ENCODE data around the gene KRT38. TPM values are rescaled to one million over a fixed set of nuclear protein-coding genes. Genes with fewer than 3 reads are reported as not detected.

KRT38 gene
- total RNA-seq, 1 experiment from 2014 or later: not detected

- no TSS peak for BruUV-seq (replicated peaks)
- Mint-ChIP-seq H3K4me1 (ENCODE audit: low read depth, unreplicated experiment) (peaks cover 11% of the 10 kb centered on the region), H3K9me3 (ENCODE audit: unreplicated experiment) (no peaks in the 10 kb centered on the region), H3K36me3 (ENCODE audit: insufficient read depth, unreplicated experiment) (no peaks in the 10 kb centered on the region), H3K4me3 (ENCODE audit: unreplicated experiment) (no peak overlapping the region), H3K27me3 (ENCODE audit: insufficient read depth, unreplicated experiment) (no peaks in the 10 kb centered on the region), H3K27ac (ENCODE audit: unreplicated experiment) (no peak overlapping the region)
- POLR2A ChIA-PET: no interaction called here
- no peaks in the 10 kb centered on the region for H3K36me3 ChIP-seq (ENCODE audit: control insufficient read depth, insufficient read depth, low read length)
- no peak for DNase-seq
- no peaks in the 10 kb centered on the region for H3K27me3 ChIP-seq (replicated peaks; ENCODE audit: control insufficient read depth, insufficient read depth, low read length)
- H3K4me3 ChIP-seq (ENCODE audit: low read depth, low read length): no peak overlapping the region
- TF ChIP-seq CTCF (IDR thresholded peaks at IDR 0.05; ENCODE audit: insufficient read depth in 1 of 2, low read depth in 1 of 2, low read length in 1 of 2, severe bottlenecking in 1 of 2, unreplicated experiment in 1 of 2): no peak
- intact Hi-C loops (cut with micrococcal nuclease; ENCODE audit: unreplicated experiment): no loop called here
- CTCF ChIA-PET: no interaction called here
- peaks cover 16% of the 10 kb centered on the region for H3K4me1 ChIP-seq
- no peaks in the 10 kb centered on the region for H3K9me3 ChIP-seq
Observed at GRCh38 chr17:41486316-41486715, 45.5 kb upstream of the KRT38 start.

DNA sequence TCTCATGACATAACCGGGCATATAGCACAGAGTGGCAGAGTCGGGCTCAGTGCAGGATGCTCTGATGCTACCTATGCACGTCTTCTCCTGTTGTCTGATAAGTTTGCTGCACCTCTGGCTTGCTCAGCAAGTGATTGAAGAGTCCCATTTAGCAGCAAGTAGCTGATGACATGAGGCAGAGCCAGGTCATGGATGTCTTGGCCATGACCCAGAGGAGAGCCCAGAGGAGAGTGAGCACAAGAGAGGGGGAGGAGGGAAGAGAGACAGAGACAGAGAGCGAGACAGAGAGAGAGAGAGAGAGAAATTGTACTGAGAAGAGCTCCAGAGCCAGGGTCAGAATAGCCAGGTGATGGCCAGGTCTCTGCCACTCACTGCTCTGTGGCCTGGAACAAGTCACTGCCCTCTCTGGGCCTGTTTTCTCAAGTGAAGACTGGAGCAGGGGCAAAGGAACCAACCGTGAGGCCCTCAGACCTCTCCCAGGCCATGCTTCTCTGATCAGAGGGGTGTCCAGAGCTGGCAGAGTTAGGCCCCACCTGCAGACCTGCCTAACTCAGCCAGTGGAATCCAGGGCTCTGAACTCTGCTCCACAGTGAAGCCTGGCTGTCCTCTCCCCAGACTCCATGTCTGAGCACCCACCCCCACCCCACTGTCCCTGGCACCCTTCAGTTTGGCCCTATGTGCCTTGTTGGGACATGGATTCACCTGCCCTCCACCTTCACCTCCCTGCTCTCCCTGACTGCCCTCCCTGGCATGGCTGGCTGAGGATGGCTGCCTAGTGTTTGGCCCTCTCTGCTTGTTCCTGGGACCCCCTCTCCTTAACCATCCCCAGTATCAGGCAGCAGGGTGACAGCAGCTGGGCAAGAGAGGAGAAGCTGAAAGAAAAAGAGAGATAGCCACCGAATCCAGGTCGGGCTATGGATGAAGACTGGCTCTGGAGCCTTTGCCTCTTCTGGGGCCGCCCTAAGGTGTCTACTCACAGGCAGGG lies 44.4 kb upstream of the KRT38 start:
- no peak overlapping the region for H3K4me3 ChIP-seq (ENCODE audit: low read depth, low read length)
- intact Hi-C loops (cut with micrococcal nuclease; ENCODE audit: unreplicated experiment): loop anchor here (5.0 kb wide), 1 partner anchor 68 kb away; no protein-coding TSS in a partner anchor
- Mint-ChIP-seq H3K4me1 (ENCODE audit: low read depth, unreplicated experiment) (peaks cover 11% of the 10 kb centered on the region), H3K4me3 (ENCODE audit: unreplicated experiment) (no peak overlapping the region), H3K27ac (ENCODE audit: unreplicated experiment) (no peak overlapping the region), H3K27me3 (ENCODE audit: insufficient read depth, unreplicated experiment) (no peaks in the 10 kb centered on the region), H3K9me3 (ENCODE audit: unreplicated experiment) (no peaks in the 10 kb centered on the region), H3K36me3 (ENCODE audit: insufficient read depth, unreplicated experiment) (no peaks in the 10 kb centered on the region)
- POLR2A ChIA-PET: no interaction called here
- H3K27me3 ChIP-seq (replicated peaks; ENCODE audit: control insufficient read depth, insufficient read depth, low read length): no peaks in the 10 kb centered on the region
- peaks cover 16% of the 10 kb centered on the region for H3K4me1 ChIP-seq
- no peaks in the 10 kb centered on the region for H3K36me3 ChIP-seq (ENCODE audit: control insufficient read depth, insufficient read depth, low read length)
- no peak for TF ChIP-seq CTCF (IDR thresholded peaks at IDR 0.05; ENCODE audit: insufficient read depth in 1 of 2, low read depth in 1 of 2, low read length in 1 of 2, severe bottlenecking in 1 of 2, unreplicated experiment in 1 of 2)
- no peak for DNase-seq
- no peaks in the 10 kb centered on the region for H3K9me3 ChIP-seq
- BruUV-seq (replicated peaks): no TSS peak
- CTCF ChIA-PET: interaction anchor here (0.6 to 1.5 kb wide), 2 partner anchors 64 to 163 kb away, joined by 3 to 4 read pairs; no protein-coding TSS in a partner anchor

- CTCF ChIA-PET: interaction anchor here (0.6 to 1.5 kb wide), 3 partner anchors 65 to 182 kb away, joined by 3 to 4 read pairs (median 4); no protein-coding TSS in a partner anchor
- Mint-ChIP-seq H3K27ac (ENCODE audit: unreplicated experiment) (no peak overlapping the region), H3K36me3 (ENCODE audit: insufficient read depth, unreplicated experiment) (no peaks in the 10 kb centered on the region), H3K9me3 (ENCODE audit: unreplicated experiment) (no peaks in the 10 kb centered on the region), H3K27me3 (ENCODE audit: insufficient read depth, unreplicated experiment) (no peaks in the 10 kb centered on the region), H3K4me1 (ENCODE audit: low read depth, unreplicated experiment) (peaks cover 11% of the 10 kb centered on the region), H3K4me3 (ENCODE audit: unreplicated experiment) (no peak overlapping the region)
- peaks cover 16% of the 10 kb centered on the region for H3K4me1 ChIP-seq
- POLR2A ChIA-PET: no interaction called here
- H3K36me3 ChIP-seq (ENCODE audit: control insufficient read depth, insufficient read depth, low read length): no peaks in the 10 kb centered on the region
- no peaks in the 10 kb centered on the region for H3K27me3 ChIP-seq (replicated peaks; ENCODE audit: control insufficient read depth, insufficient read depth, low read length)
- DNase-seq: no peak
- intact Hi-C loops (cut with micrococcal nuclease; ENCODE audit: unreplicated experiment): loop anchor here (5.0 kb wide), 1 partner anchor 67 kb away; no protein-coding TSS in a partner anchor
- TF ChIP-seq CTCF (IDR thresholded peaks at IDR 0.05; ENCODE audit: insufficient read depth in 1 of 2, low read depth in 1 of 2, low read length in 1 of 2, severe bottlenecking in 1 of 2, unreplicated experiment in 1 of 2): no peak
- H3K9me3 ChIP-seq: no peaks in the 10 kb centered on the region
- no TSS peak for BruUV-seq (replicated peaks)
- H3K4me3 ChIP-seq (ENCODE audit: low read depth, low read length): no peak overlapping the region
Observed at GRCh38 chr17:41483991-41484826, 43.4 kb upstream of the KRT38 start.
